ENCODE measurements around the gene COL19A1.

Gene COL19A1

DNA sequence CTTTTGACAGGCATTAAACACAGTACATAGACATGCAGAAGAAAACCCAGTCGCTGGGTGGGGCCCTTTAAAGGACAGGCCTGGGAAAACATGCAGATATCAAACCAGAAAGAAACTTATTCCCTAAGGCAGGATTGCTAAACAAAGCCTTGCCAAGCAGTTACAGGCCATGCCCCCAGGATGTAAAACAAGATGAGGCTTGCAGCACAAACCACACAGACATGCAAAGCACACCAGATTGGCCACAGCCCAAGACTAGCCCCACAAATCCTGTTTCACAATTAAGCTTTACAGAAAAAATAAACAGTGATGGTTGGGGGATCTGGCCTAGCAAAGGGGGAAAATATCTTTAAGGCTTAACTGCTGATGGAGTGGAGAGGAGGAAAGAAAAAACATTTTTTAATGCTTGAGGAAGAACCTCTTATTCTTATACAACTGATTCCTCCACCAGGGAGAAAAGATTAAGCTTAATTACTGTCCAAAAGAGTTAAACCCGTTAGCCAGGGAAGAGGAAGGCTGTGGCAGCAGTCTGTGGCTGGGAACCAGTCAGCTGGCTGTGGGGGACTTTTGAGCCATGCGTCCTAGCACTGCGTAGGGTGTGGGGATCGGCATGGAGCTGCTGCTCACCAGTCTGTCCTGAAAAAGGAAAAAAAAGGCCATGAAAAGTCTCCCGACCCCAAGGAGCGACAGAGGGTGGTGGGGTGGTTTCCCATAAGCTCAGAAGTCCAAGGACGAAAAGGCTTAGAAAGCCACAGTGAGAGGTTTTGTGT is 28.4 kb downstream of the COL19A1 start:
- TF ChIP-seq, protein P1, sequence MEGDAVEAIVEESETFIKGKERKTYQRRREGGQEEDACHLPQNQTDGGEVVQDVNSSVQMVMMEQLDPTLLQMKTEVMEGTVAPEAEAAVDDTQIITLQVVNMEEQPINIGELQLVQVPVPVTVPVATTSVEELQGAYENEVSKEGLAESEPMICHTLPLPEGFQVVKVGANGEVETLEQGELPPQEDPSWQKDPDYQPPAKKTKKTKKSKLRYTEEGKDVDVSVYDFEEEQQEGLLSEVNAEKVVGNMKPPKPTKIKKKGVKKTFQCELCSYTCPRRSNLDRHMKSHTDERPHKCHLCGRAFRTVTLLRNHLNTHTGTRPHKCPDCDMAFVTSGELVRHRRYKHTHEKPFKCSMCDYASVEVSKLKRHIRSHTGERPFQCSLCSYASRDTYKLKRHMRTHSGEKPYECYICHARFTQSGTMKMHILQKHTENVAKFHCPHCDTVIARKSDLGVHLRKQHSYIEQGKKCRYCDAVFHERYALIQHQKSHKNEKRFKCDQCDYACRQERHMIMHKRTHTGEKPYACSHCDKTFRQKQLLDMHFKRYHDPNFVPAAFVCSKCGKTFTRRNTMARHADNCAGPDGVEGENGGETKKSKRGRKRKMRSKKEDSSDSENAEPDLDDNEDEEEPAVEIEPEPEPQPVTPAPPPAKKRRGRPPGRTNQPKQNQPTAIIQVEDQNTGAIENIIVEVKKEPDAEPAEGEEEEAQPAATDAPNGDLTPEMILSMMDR (IDR thresholded peaks at IDR 0.05): no peak
- intact Hi-C loops (cut with DNase I; ENCODE audit: low total_unique reads): no loop called here
- no peak for DNase-seq
- no peak overlapping the region for H3K27ac ChIP-seq
- peaks cover 0 to 14% (median 5%) of the 10 kb centered on the region in 4 donors for H3K4me1 ChIP-seq
- no peaks in the 10 kb centered on the region for H3K9me3 ChIP-seq
- no peaks in the 10 kb centered on the region for H3K36me3 ChIP-seq
- no peak overlapping the region for H3K4me3 ChIP-seq
- no peaks in the 10 kb centered on the region for H3K27me3 ChIP-seq

DNA sequence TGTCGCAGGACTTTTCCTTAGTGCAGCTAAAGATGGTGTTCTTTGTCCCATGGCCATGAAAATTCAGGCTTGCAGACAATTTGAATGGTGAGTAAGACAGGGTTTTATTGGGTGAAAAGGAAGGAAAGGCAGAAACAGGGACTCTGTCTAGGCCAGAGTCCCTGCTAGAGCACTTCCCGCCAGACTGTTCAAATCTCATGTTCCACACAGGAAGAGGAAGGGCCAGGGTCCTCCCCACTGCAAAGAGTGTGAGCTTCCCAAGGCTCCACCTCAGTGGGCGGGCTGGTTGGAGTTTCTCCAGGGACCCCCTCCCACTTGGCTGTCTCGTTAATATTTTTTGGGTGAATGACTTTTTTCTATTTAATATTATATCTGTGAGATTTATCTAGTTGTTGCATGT is 29.0 kb downstream of the COL19A1 start:
- no peak for DNase-seq
- H3K36me3 ChIP-seq: no peaks in the 10 kb centered on the region

DNA sequence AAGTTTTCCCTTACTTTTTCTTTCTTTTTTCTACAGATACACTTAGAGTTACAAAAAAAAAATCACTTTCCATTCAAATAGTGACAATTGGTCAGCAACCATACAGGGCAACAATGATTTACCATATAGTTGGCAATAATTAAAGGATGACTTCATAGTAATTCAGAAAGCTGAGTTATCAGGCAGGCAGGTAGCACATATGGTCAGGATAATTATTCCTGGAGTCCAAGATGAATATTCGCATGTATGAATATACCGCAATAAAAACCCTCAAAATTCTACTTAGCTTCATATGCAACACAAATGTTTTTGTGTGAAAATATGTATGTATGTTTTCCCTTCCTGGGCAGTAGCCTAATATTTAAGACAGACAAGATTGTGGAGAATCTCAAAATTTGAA is 34.5 kb downstream of the COL19A1 start:
- no peaks in the 10 kb centered on the region for H3K9me3 ChIP-seq
- H3K4me3 ChIP-seq: no peak overlapping the region
- TF ChIP-seq, protein P1 (IDR thresholded peaks at IDR 0.05): no peak
- H3K27ac ChIP-seq: no peak overlapping the region
- DNase-seq: no peak
- intact Hi-C loops (cut with DNase I; ENCODE audit: low total_unique reads): no loop called here
- H3K27me3 ChIP-seq: no peaks in the 10 kb centered on the region
- no peaks in the 10 kb centered on the region for H3K4me1 ChIP-seq
- H3K36me3 ChIP-seq: no peaks in the 10 kb centered on the region

More for the DNA sequence above, 29.0 kb downstream of the COL19A1 start:
- Histone ChIP-seq H3K27me3 (no peaks in the 10 kb centered on the region), H3K4me1 (peaks cover 0 to 14% (median 5%) of the 10 kb centered on the region in 4 donors), H3K9me3 (no peaks in the 10 kb centered on the region), H3K27ac (no peak overlapping the region), H3K4me3 (no peak overlapping the region)
- TF ChIP-seq, protein P1 (IDR thresholded peaks at IDR 0.05): no peak
- intact Hi-C loops (cut with DNase I; ENCODE audit: low total_unique reads): no loop called here

DNA sequence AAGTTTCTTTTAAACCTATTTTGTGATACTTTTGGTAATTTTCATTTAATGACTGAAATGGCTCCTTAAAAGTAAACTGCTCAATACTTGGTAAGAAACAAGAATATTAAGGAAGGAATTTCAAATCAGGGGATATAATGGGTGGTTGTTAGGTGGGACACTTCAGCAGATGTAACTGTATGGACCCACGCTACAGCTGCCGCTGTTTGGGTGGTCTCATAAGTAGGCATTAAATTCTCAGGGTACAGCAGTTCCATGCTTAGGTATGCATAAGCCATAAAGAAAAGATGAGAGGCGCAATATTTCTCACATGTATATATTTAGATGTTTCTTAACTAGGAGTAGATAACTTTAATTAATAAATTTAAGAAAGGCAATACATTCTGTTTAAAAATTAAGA is 35.0 kb downstream of the COL19A1 start:
- TF ChIP-seq, protein P1 (IDR thresholded peaks at IDR 0.05): no peak
- Histone ChIP-seq H3K9me3 (no peaks in the 10 kb centered on the region), H3K4me1 (no peaks in the 10 kb centered on the region), H3K36me3 (no peaks in the 10 kb centered on the region), H3K27me3 (no peaks in the 10 kb centered on the region), H3K27ac (no peak overlapping the region), H3K4me3 (no peak overlapping the region)
- intact Hi-C loops (cut with DNase I; ENCODE audit: low total_unique reads): no loop called here
- DNase-seq: no peak

DNA sequence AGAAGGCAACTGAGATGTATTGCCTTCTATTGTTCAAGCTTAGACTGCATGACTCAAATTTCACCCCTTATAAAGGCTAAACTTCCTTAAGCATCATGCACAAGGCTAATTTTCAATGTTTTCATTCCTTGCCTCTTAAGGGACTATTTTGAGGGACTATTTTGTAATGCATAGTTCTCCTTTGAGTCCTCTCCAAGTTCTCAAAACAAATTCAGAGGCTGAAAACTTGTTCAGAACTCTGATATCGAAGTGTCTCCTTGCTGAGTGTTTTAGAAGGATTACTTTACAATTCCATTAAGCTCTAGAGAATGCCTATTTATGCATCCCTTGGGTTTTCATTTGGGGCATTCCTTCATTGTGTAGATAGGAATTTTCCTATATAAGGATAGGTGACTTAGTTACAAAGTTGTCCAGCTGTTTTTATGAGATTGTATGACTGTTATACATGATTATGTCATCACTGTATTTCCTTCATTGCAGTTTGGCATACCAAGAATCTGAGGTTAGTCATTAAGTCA is 41.7 kb downstream of the COL19A1 start:
- Histone ChIP-seq H3K4me3 (no peak overlapping the region), H3K9me3 (no peaks in the 10 kb centered on the region), H3K27ac (peak overlapping the region; percentile 39 to 62), H3K27me3 (no peaks in the 10 kb centered on the region), H3K36me3 (no peaks in the 10 kb centered on the region), H3K4me1 (peaks cover 0 to 9% (median 0%) of the 10 kb centered on the region in 4 donors)
- no peak for DNase-seq
- TF ChIP-seq, protein P1 (IDR thresholded peaks at IDR 0.05): no peak
- intact Hi-C loops (cut with DNase I; ENCODE audit: low total_unique reads): no loop called here
